GM06990 (cell line): ENCODE data around the gene HSPBP1.

Experiments used
- DNase-seq: peaks from one replicate; pipeline ENCODE4 v3.0.0-alpha.2; 2011; ENCODE audit not compliant: insufficient read length; ENCODE audit errors: extremely low read depth
- H3K27me3 ChIP-seq: replicated peaks from 2 replicates; pipeline ENCODE4 v1.6.0; 2011; ENCODE audit warnings: low read length; ENCODE audit not compliant: control insufficient read depth, insufficient read depth
- H3K36me3 ChIP-seq: 2 replicates; pipeline ENCODE4 v1.5.1; 2011; ENCODE audit warnings: low read length; ENCODE audit not compliant: control insufficient read depth, insufficient read depth
- H3K4me3 ChIP-seq: replicated peaks from 2 replicates; pipeline ENCODE4 v1.5.1; 2011; ENCODE audit warnings: low read depth, mild to moderate bottlenecking, control low read depth, low read length
- TF ChIP-seq, protein P1 (sequence below): IDR thresholded peaks from 2 replicates; pipeline ENCODE4 v1.5.1; 2011; ENCODE audit warnings: low read length, control low read depth, mild to moderate bottlenecking, inconsistent platforms; ENCODE audit not compliant: insufficient read depth, poor library complexity, severe bottlenecking

HSPBP1 gene

DNA sequence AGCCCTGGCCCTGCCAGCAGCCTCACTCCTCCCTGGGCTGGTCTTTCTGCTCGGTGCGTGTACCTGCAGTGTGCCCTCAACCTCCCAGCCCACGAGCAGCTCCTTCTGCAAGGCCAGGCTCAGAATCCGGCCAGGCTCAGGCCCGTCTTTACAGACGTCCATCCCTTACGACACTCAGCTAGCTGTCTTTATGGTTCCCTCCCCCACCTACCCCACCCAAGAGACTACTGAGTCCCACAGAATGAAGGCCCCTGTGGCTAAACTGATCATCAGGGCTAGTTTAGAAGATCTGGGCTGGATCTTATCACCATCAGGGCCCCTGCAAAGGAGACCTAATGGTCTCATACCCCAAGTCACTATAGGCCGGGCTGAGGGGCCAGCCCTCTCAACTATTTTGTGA lies 34.5 kb upstream of the HSPBP1 start:
- TF ChIP-seq, protein P1, sequence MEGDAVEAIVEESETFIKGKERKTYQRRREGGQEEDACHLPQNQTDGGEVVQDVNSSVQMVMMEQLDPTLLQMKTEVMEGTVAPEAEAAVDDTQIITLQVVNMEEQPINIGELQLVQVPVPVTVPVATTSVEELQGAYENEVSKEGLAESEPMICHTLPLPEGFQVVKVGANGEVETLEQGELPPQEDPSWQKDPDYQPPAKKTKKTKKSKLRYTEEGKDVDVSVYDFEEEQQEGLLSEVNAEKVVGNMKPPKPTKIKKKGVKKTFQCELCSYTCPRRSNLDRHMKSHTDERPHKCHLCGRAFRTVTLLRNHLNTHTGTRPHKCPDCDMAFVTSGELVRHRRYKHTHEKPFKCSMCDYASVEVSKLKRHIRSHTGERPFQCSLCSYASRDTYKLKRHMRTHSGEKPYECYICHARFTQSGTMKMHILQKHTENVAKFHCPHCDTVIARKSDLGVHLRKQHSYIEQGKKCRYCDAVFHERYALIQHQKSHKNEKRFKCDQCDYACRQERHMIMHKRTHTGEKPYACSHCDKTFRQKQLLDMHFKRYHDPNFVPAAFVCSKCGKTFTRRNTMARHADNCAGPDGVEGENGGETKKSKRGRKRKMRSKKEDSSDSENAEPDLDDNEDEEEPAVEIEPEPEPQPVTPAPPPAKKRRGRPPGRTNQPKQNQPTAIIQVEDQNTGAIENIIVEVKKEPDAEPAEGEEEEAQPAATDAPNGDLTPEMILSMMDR = no peak
- no peak overlapping the region for H3K4me3 ChIP-seq

DNA sequence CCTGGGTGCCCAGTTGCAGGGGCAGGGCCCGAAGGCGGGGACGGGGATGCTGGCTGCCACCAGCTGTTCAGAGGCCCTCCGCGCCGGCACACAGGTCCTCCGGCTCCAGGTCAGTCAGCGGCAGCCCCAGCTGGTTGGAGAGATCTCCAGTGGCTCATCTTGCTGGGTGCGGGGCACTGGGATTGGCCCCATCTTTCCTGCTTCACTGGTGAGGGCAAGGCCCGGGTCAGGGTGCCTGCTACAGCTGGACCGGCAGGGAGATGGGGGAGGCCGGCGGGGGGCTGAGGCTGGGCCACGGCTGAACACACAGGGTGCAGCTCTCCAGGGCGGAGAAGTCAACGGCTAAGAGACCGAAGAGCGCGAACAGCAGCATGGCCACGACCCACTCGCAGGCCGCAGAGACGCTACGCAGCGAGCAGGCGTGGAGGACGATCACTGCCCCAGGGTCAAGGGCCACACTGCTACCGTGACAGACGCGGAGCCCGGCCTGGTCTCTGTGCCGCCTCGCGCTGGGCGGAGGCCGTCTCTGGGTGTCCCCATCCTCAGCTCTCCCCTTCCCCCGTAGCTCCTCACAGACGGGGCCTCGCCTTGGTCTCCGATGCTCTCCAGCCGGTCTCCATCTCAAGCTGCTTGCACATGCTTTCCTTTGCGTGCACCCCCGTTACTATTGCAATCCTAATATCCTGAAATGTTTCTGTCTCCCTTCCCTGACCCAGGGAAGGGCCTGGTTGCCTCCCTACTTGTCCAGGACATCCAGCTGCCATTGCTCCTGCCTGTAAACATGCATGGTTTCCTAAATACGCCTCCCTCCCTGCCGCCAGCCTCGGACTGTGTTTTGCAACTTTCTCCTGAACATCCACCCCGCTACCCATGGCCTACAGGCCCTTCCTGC lies 33.0 kb upstream of the HSPBP1 start:
- TF ChIP-seq, protein P1 = no peak
- Histone ChIP-seq H3K27me3 (no peaks in the 10 kb centered on the region), H3K4me3 (no peak overlapping the region), H3K36me3 (no peaks in the 10 kb centered on the region)
- DNase-seq = no peak

More for the DNA sequence above, 34.5 kb upstream of the HSPBP1 start:
- no peaks in the 10 kb centered on the region for H3K27me3 ChIP-seq
- DNase-seq = no peak
- no peaks in the 10 kb centered on the region for H3K36me3 ChIP-seq

- no peak for DNase-seq
- Histone ChIP-seq H3K4me3 (no peak overlapping the region), H3K36me3 (no peaks in the 10 kb centered on the region), H3K27me3 (no peaks in the 10 kb centered on the region)
- TF ChIP-seq, protein P1 = no peak
Measured at GRCh38 chr19:55311797-55312196, 31.9 kb upstream of the HSPBP1 start.

GRCh38 chr19:55311397-55311796 lies 31.5 kb upstream of the HSPBP1 start:
- no peak overlapping the region for H3K4me3 ChIP-seq
- TF ChIP-seq, protein P1 = no peak
- H3K36me3 ChIP-seq = no peaks in the 10 kb centered on the region
- H3K27me3 ChIP-seq = no peaks in the 10 kb centered on the region
- DNase-seq = no peak

DNA sequence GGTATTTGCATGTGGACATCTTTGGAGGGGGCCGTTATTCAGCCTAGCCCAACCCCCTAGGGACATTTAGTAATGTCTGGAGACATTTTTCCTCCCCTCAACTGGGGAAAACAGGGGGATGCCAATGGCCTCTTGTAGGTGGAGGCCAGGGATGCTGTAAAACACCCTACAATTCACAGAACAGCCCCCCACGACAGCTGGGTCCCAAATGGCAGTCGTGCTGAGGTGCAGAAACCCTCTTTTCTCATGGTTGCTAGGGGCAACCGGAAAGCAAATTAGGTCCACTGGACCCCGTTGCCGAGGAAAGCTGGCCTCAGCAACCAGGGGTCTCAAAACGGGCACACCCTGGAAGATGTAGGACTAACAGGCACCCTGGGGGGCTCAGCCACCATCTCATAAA lies 30.6 kb upstream of the HSPBP1 start:
- H3K27me3 ChIP-seq = no peaks in the 10 kb centered on the region
- no peak for DNase-seq
- TF ChIP-seq, protein P1 = no peak
- no peaks in the 10 kb centered on the region for H3K36me3 ChIP-seq
- H3K4me3 ChIP-seq = no peak overlapping the region
